Aorta (tissue), 5 donors: ENCODE measurements around the gene EZR. TPM values are rescaled to one million over a fixed set of nuclear protein-coding genes. Genes with fewer than 3 reads are reported as not detected.
"Not testable (repeated sequence)": the region's sequence is repeated elsewhere in the genome, so short reads cannot be mapped to it uniquely, and the experiment has no call there.

Experiments
- ATAC-seq: fragments of 200-7000 bp; cut with Tn5 transposase; one replicate; pipeline ENCODE4 v1.9.1; 2022; ENCODE audit warnings: moderate library complexity; ENCODE audit not compliant: low FRiP score
- DNase-seq, 2 donors: peaks; one replicate each; pipeline ENCODE4 v3.0.0-alpha.2; 2020
- H3K27ac ChIP-seq, 2 donors: one replicate each; pipeline ENCODE4 v1.5.1; 2013; ENCODE audit warnings: low read length in 2 of 2, mild to moderate bottlenecking in 2 of 2, moderate library complexity in 2 of 2, control low read depth in 1 of 2, inconsistent platforms in 1 of 2, low read depth in 1 of 2
- H3K27me3 ChIP-seq, 2 donors: one replicate each; pipeline ENCODE4 v1.6.1; 2013; ENCODE audit warnings: control low read depth in 1 of 2, low read length in 1 of 2, mild to moderate bottlenecking in 1 of 2, moderate library complexity in 1 of 2; ENCODE audit not compliant: insufficient read depth in 2 of 2, control insufficient read depth in 1 of 2
- H3K36me3 ChIP-seq, 2 donors: one replicate each; pipeline ENCODE4 v1.6.1; 2013; ENCODE audit warnings: control low read depth in 1 of 2, low read length in 1 of 2, mild to moderate bottlenecking in 1 of 2; ENCODE audit not compliant: insufficient read depth in 2 of 2, control insufficient read depth in 1 of 2
- H3K4me1 ChIP-seq, 2 donors: one replicate each; pipeline ENCODE4 v1.6.1; 2013; ENCODE audit warnings: low read length in 2 of 2, control low read depth in 1 of 2, mild to moderate bottlenecking in 1 of 2, moderate library complexity in 1 of 2; ENCODE audit not compliant: insufficient read depth in 2 of 2, control insufficient read depth in 1 of 2
- H3K4me3 ChIP-seq, 2 donors: one replicate each; pipeline ENCODE4 v1.5.1; 2013; ENCODE audit warnings: low read length in 2 of 2, control low read depth in 1 of 2, mild to moderate bottlenecking in 1 of 2
- H3K9me3 ChIP-seq: one replicate; pipeline ENCODE4 v1.6.1; 2013; ENCODE audit warnings: mild to moderate bottlenecking, low read length; ENCODE audit not compliant: control insufficient read depth
- WGBS, 2 donors: extraction: QIAGEN DNeasy Blood & Tissue Kit; methylation state at CpG; one replicate each; pipeline ENCODE4 v1.1.7; 2013; 5-methylcytosine and 5-hydroxymethylcytosine counted together
- intact Hi-C, 2 donors: fragments of 100-400 bp; cut with DNase I; formaldehyde crosslinking; loops; one replicate each; pipeline versions ENCODE4 v1.14.2 to v1.15.0; 2022
- polyA plus RNA-seq, 2 donors: library from polyadenylated mRNA; stranded (reverse); fragments of 200-250 nt; gene quantifications; one replicate each; pipeline ENCODE4 v1.2.3, GENCODE V29; 2013
- total RNA-seq, 2 donors: library from RNA; stranded (reverse); fragmentation: NEBNext Ultra II Directional; extraction: Animal tissue kit (Norgen Biotek cat#: 25700); gene quantifications; one replicate each; pipeline ENCODE4 v1.2.1, GENCODE V29; 2021
- donor health status: healthy with polysubstance abuse.
- donor health status: Bipolar disorder and iron deficiency.
- donor health status: DM: no; HTN: no; CAD: no.
- donor health status: DM: no; HTN: no; CAD: no.
- donor health status: DM: yes; HTN: yes; CAD: no.

Gene EZR
- total and polyA plus RNA-seq, 4 donors: 13.4 to 127 (median 50.5) TPM

GRCh38 chr6:158835616-158836221 is 16.6 kb upstream of the EZR start:
- Histone ChIP-seq H3K27ac (no peak overlapping the region), H3K36me3 (no peaks in the 10 kb centered on the region), H3K27me3 (no peaks in the 10 kb centered on the region), H3K4me1 (no peaks in the 10 kb centered on the region), H3K9me3 (peaks cover 1% of the 10 kb centered on the region), H3K4me3 (no peak overlapping the region)
- intact Hi-C loops: no loop called here
- ATAC-seq (peak; percentile 75), DNase-seq (peak in 1 of 2 donors; percentile 59)
- 34 to 36% methylated on average over 19 of the region's 19 CpGs for WGBS, 2 donors

- Histone ChIP-seq H3K27me3 (no peaks in the 10 kb centered on the region), H3K27ac (no peak overlapping the region), H3K4me3 (no peak overlapping the region), H3K36me3 (no peaks in the 10 kb centered on the region), H3K9me3 (no peaks in the 10 kb centered on the region), H3K4me1 (no peaks in the 10 kb centered on the region)
- no peak for ATAC-seq
- intact Hi-C loops: no loop called here
- no peak for DNase-seq
- whole genome bisulfite sequencing, 2 donors: 92 to 93% methylated on average over 9 of the region's 9 CpGs
Measured at GRCh38 chr6:158834675-158835385, 15.7 kb upstream of the EZR start.

GRCh38 chr6:158832807-158833206 is 13.6 kb upstream of the EZR start:
- 88 to 91% methylated on average over 9 of the region's 9 CpGs for WGBS, 2 donors
- H3K4me3 ChIP-seq, H3K36me3 ChIP-seq, H3K9me3 ChIP-seq, intact Hi-C loops, ATAC-seq, H3K27ac ChIP-seq, H3K4me1 ChIP-seq, DNase-seq, H3K27me3 ChIP-seq: not testable (repeated sequence)

GRCh38 chr6:158832026-158832425 is 12.9 kb upstream of the EZR start:
- ATAC-seq: no peak
- Histone ChIP-seq H3K4me1 (no peaks in the 10 kb centered on the region), H3K36me3 (no peaks in the 10 kb centered on the region), H3K4me3 (no peak overlapping the region), H3K27me3 (no peaks in the 10 kb centered on the region), H3K27ac (no peak overlapping the region), H3K9me3 (no peaks in the 10 kb centered on the region)
- WGBS, 2 donors: 75 to 84% methylated on average over 4 of the region's 4 CpGs
- no peak for DNase-seq
- intact Hi-C loops: no loop called here

- ATAC-seq (no peak), DNase-seq (no peak)
- Histone ChIP-seq H3K27me3 (no peaks in the 10 kb centered on the region), H3K27ac (no peak overlapping the region), H3K4me3 (no peak overlapping the region), H3K9me3 (no peaks in the 10 kb centered on the region), H3K36me3 (no peaks in the 10 kb centered on the region), H3K4me1 (no peaks in the 10 kb centered on the region)
- intact Hi-C loops: no loop called here
- WGBS, 2 donors: 94 to 95% methylated on average over 8 of the region's 8 CpGs
Measured at GRCh38 chr6:158831571-158831970, 12.4 kb upstream of the EZR start.

GRCh38 chr6:158830736-158831135 is 11.6 kb upstream of the EZR start:
- intact Hi-C loops: no loop called here
- H3K27me3 ChIP-seq: no peaks in the 10 kb centered on the region
- no peaks in the 10 kb centered on the region for H3K4me1 ChIP-seq
- DNase-seq: no peak
- H3K27ac ChIP-seq: no peak overlapping the region
- H3K4me3 ChIP-seq: no peak overlapping the region
- 98% methylated on average over 13 of the region's 13 CpGs for WGBS, 2 donors
- no peaks in the 10 kb centered on the region for H3K9me3 ChIP-seq
- no peak for ATAC-seq
- no peaks in the 10 kb centered on the region for H3K36me3 ChIP-seq

- intact Hi-C loops: no loop called here
- H3K4me3 ChIP-seq: no peak overlapping the region
- DNase-seq (no peak), ATAC-seq (no peak)
- H3K9me3 ChIP-seq: no peaks in the 10 kb centered on the region
- 81 to 82% methylated on average over 7 of the region's 7 CpGs for WGBS, 2 donors
- H3K4me1 ChIP-seq: no peaks in the 10 kb centered on the region
- no peak overlapping the region for H3K27ac ChIP-seq
- no peaks in the 10 kb centered on the region for H3K27me3 ChIP-seq
- no peaks in the 10 kb centered on the region for H3K36me3 ChIP-seq
Measured at GRCh38 chr6:158828807-158829206, 9.6 kb upstream of the EZR start.

- ATAC-seq: no peak
- no peaks in the 10 kb centered on the region for H3K4me1 ChIP-seq
- intact Hi-C loops: no loop called here
- no peaks in the 10 kb centered on the region for H3K9me3 ChIP-seq
- H3K27ac ChIP-seq: no peak overlapping the region
- DNase-seq: no peak
- H3K36me3 ChIP-seq: no peaks in the 10 kb centered on the region
- H3K4me3 ChIP-seq: no peak overlapping the region
- 92 to 94% methylated on average over 4 of the region's 4 CpGs for whole genome bisulfite sequencing, 2 donors
- H3K27me3 ChIP-seq: no peaks in the 10 kb centered on the region
Measured at GRCh38 chr6:158826819-158827501, 7.8 kb upstream of the EZR start.

GRCh38 chr6:158825951-158826306 is 6.8 kb upstream of the EZR start:
- 34 to 36% methylated on average over 9 of the region's 9 CpGs for WGBS, 2 donors
- no peak overlapping the region for H3K4me3 ChIP-seq

More at GRCh38 chr6:158825951-158826306, 6.8 kb upstream of the EZR start:
- no peaks in the 10 kb centered on the region for H3K4me1 ChIP-seq
- H3K27me3 ChIP-seq: no peaks in the 10 kb centered on the region
- DNase-seq (no peak), ATAC-seq (no peak)
- H3K27ac ChIP-seq: no peak overlapping the region
- H3K9me3 ChIP-seq: no peaks in the 10 kb centered on the region
- H3K36me3 ChIP-seq: no peaks in the 10 kb centered on the region
- intact Hi-C loops: no loop called here
